ENCODE results near the gene FRMD3.
"Not testable (repeated sequence)": the region's sequence is repeated elsewhere in the genome, so short reads cannot be mapped to it uniquely, and the experiment has no call there.

The FRMD3 gene

GRCh38 chr9:83523684-83524083 lies 14.5 kb downstream of the FRMD3 start:
- no peak for DNase-seq (ENCODE audit: low read depth)

- no peak for DNase-seq (ENCODE audit: low read depth)
Observed at GRCh38 chr9:83521411-83521810, 16.8 kb downstream of the FRMD3 start.

- DNase-seq (ENCODE audit: low read depth): no peak
Observed at GRCh38 chr9:83521011-83521410, 17.2 kb downstream of the FRMD3 start.

GRCh38 chr9:83520292-83520691 lies 17.9 kb downstream of the FRMD3 start:
- DNase-seq (ENCODE audit: low read depth): no peak

GRCh38 chr9:83517980-83518379 lies 20.2 kb downstream of the FRMD3 start:
- not testable (repeated sequence) for DNase-seq (ENCODE audit: low read depth)

- no peak for DNase-seq (ENCODE audit: low read depth)
Observed at GRCh38 chr9:83514767-83515166, 23.4 kb downstream of the FRMD3 start.

- DNase-seq (ENCODE audit: low read depth): no peak
Observed at GRCh38 chr9:83512621-83513020, 25.6 kb downstream of the FRMD3 start.

- DNase-seq (ENCODE audit: low read depth): no peak
Observed at GRCh38 chr9:83511051-83511450, 27.1 kb downstream of the FRMD3 start.

GRCh38 chr9:83509402-83509801 lies 28.8 kb downstream of the FRMD3 start:
- no peak for DNase-seq (ENCODE audit: low read depth)

GRCh38 chr9:83508067-83508466 lies 30.1 kb downstream of the FRMD3 start:
- DNase-seq (ENCODE audit: low read depth): no peak

GRCh38 chr9:83505282-83505681 lies 32.9 kb downstream of the FRMD3 start:
- no peak for DNase-seq (ENCODE audit: low read depth)

- peak; percentile 83 for DNase-seq (ENCODE audit: low read depth)
Observed at GRCh38 chr9:83503866-83504265, 34.3 kb downstream of the FRMD3 start.

- no peak for DNase-seq (ENCODE audit: low read depth)
Observed at GRCh38 chr9:83501565-83501964, 36.6 kb downstream of the FRMD3 start.

- DNase-seq (ENCODE audit: low read depth): no peak
Observed at GRCh38 chr9:83497441-83497840, 40.8 kb downstream of the FRMD3 start.

- no peak for DNase-seq (ENCODE audit: low read depth)
Observed at GRCh38 chr9:83491995-83492394, 46.2 kb downstream of the FRMD3 start.

- DNase-seq (ENCODE audit: low read depth): no peak
Observed at GRCh38 chr9:83491413-83491812, 46.8 kb downstream of the FRMD3 start.

GRCh38 chr9:83489961-83490360 lies 48.2 kb downstream of the FRMD3 start:
- DNase-seq (ENCODE audit: low read depth): no peak

GRCh38 chr9:83484990-83485389 lies 53.2 kb downstream of the FRMD3 start:
- DNase-seq (ENCODE audit: low read depth): no peak

GRCh38 chr9:83483223-83483622 lies 55.0 kb downstream of the FRMD3 start:
- DNase-seq (ENCODE audit: low read depth): no peak

- DNase-seq (ENCODE audit: low read depth): no peak
Observed at GRCh38 chr9:83479765-83480164, 58.4 kb downstream of the FRMD3 start.

GRCh38 chr9:83477571-83477970 lies 60.6 kb downstream of the FRMD3 start:
- no peak for DNase-seq (ENCODE audit: low read depth)

GRCh38 chr9:83477120-83477519 lies 61.1 kb downstream of the FRMD3 start:
- DNase-seq (ENCODE audit: low read depth): no peak

GRCh38 chr9:83476513-83476912 lies 61.7 kb downstream of the FRMD3 start:
- no peak for DNase-seq (ENCODE audit: low read depth)

- DNase-seq (ENCODE audit: low read depth): no peak
Observed at GRCh38 chr9:83475741-83476140, 62.5 kb downstream of the FRMD3 start.

GRCh38 chr9:83474631-83475030 lies 63.6 kb downstream of the FRMD3 start:
- DNase-seq (ENCODE audit: low read depth): no peak

Measured in CMK (cell line).